22Rv1 (cell line): ENCODE data around the gene NEUROD1.

ENCODE experiments used
- CTCF ChIP-seq: fragments of 450-650 bp; IDR thresholded peaks from 2 replicates; pipeline ENCODE4 v1.5.1; 2017; ENCODE audit warnings: mild to moderate bottlenecking
- ZFX ChIP-seq: fragments of 450-650 bp; IDR thresholded peaks from 2 replicates; pipeline ENCODE4 v1.6.1; 2017; ENCODE audit warnings: antibody characterized with exemption, borderline replicate concordance

DNA sequence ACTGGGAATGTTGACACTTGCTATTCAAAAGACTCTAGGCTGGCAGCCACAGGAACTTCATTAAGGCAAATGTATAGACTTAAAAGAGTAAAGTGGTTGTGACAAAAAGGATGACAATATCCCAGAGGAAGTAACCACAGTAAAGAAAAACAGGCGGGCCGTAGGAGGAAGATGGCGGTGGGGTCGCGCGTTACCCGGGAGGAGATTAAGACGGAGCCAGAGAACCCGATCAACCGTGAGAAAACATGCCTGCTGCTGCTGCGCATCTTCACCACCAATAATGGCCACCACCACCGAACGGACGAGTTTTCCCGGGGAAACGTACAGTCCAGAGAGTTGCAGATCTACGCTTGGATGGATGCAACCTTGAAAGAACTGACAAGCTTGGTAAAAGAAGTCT is 14.0 kb upstream of the NEUROD1 start:
- TF ChIP-seq CTCF (no peak), ZFX (no peak)
